Measurements from ENCODE around the gene GRK4.

GRCh38 chr4:3066836-3067400, 103.5 kb downstream of the GRK4 start:
- TF ChIP-seq CTCF (IDR thresholded peaks at IDR 0.05) (no peak), POLR2A (IDR thresholded peaks at IDR 0.05) (no peak)
